PC-9 (cell line): ENCODE results near the gene OTULINL. TPM values are rescaled to one million over a fixed set of nuclear protein-coding genes. Genes with fewer than 3 reads are reported as not detected.

Experiments used
- BruUV-seq: library from RNA; stranded (reverse); fragments of 400-500 nt; replicated peaks from 2 replicates; lab custom pipeline; 2021; lab: Mats Ljungman, UMichigan
- CTCF ChIA-PET: fragments of 300-600 bp; sonication (Branson Sonifier 250); formaldehyde crosslinking; loops from one replicate; lab custom pipeline; 2022; ENCODE audit warnings: antibody characterized with exemption; lab: Charles Lee
- POLR2A ChIA-PET: fragments of 300-600 bp; sonication (Branson Sonifier 250); formaldehyde crosslinking; loops from one replicate; lab custom pipeline; 2022; ENCODE audit warnings: antibody characterized with exemption; ENCODE audit not compliant: unreplicated experiment; lab: Charles Lee
- DNase-seq, 2 experiments: peaks; one replicate each; pipeline versions ENCODE4 v3.0.0 to v3.0.0-alpha.2; 2015 to 2022; ENCODE audit warnings: mixed read lengths in 1 of 2
- H2AFZ ChIP-seq: fragments of 200-600 bp; sonication (generic); 2 replicates; pipeline ENCODE4 v1.8.1; 2017; ENCODE audit warnings: antibody characterized with exemption
- H3F3A ChIP-seq: fragments of 200-600 bp; sonication (generic); 2 replicates; pipeline ENCODE4 v1.8.1; 2017; ENCODE audit warnings: antibody characterized with exemption, mild to moderate bottlenecking, low read depth; ENCODE audit not compliant: insufficient read depth
- H3K27ac ChIP-seq: fragments of 200-600 bp; sonication (generic); 2 replicates; pipeline ENCODE4 v1.6.1; 2016; ENCODE audit warnings: mixed run types
- H3K27me3 ChIP-seq: fragments of 200-600 bp; sonication (generic); 2 replicates; pipeline ENCODE4 v1.6.1; 2016; ENCODE audit warnings: low read depth, mixed run types; ENCODE audit not compliant: insufficient read depth
- H3K36me3 ChIP-seq: fragments of 200-600 bp; sonication (generic); 2 replicates; pipeline ENCODE4 v1.6.1; 2016; ENCODE audit warnings: low read depth, mixed run types
- H3K4me1 ChIP-seq: fragments of 200-600 bp; sonication (generic); replicated peaks from 2 replicates; pipeline ENCODE4 v1.6.1; 2016; ENCODE audit warnings: mixed run types; ENCODE audit not compliant: insufficient read depth
- H3K4me2 ChIP-seq: fragments of 200-600 bp; sonication (generic); 2 replicates; pipeline ENCODE4 v1.6.1; 2017; ENCODE audit warnings: mixed run types
- H3K4me3 ChIP-seq: fragments of 200-600 bp; sonication (generic); 2 replicates; pipeline ENCODE4 v1.6.1; 2016; ENCODE audit warnings: mixed run types
- H3K79me2 ChIP-seq: fragments of 200-600 bp; sonication (generic); 2 replicates; pipeline ENCODE4 v1.6.1; 2017; ENCODE audit warnings: low read depth, mixed run types
- H3K9me2 ChIP-seq: fragments of 200-600 bp; sonication (generic); 2 replicates; pipeline ENCODE4 v1.8.1; 2017; ENCODE audit warnings: mild to moderate bottlenecking; ENCODE audit not compliant: insufficient read depth
- H3K9me3 ChIP-seq: fragments of 200-600 bp; sonication (generic); 2 replicates; pipeline ENCODE4 v1.8.1; 2016; ENCODE audit warnings: low read depth; ENCODE audit not compliant: insufficient read depth
- H4K20me1 ChIP-seq: fragments of 200-600 bp; sonication (generic); 2 replicates; pipeline ENCODE4 v1.8.1; 2017; ENCODE audit not compliant: insufficient read depth
- EZH2 ChIP-seq: fragments of 200-600 bp; sonication (generic); IDR thresholded peaks from 2 replicates; pipeline ENCODE4 v1.8.0; 2017; ENCODE audit warnings: antibody characterized with exemption, low read depth
- intact Hi-C: fragments of 100-400 bp; cut with micrococcal nuclease; formaldehyde crosslinking; loops from one replicate; pipeline ENCODE4 v1.10.0; 2022; ENCODE audit not compliant: unreplicated experiment
- total RNA-seq: library from RNA; stranded (reverse); gene quantifications from 2 replicates; pipeline ENCODE4 v1.2.3, GENCODE V29; 2021
- TF ChIP-seq, protein P1 (sequence below): fragments of 200-600 bp; sonication (generic); conservative IDR thresholded peaks from 2 replicates; pipeline ENCODE4 v1.6.1; 2017; ENCODE audit warnings: mixed run types, antibody characterized with exemption, mild to moderate bottlenecking, moderate library complexity

Gene OTULINL
- total RNA-seq, 1 experiment from 2014 or later = 4.1 TPM

DNA sequence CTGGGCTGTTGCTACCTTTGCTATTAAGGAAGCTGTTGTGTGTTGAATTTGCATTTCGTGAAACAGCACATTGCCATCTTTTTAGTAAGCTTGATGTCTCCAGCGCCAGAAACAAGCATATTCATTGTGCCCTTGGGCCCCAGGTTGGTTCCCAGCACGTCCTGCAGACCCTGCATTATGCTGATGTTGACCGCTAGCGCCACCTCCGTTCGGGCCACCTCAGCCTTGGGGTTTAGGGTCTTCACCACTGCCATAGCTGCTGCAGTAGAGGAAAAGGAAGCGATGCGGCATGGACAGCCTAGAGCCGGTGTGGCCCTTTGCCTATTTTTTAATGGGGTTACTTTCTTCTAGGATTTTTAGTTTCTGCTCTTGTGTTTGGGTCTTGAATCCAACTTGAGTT, 59.2 kb downstream of the OTULINL start:
- Histone ChIP-seq H3K27me3 (peaks cover 27% of the 10 kb centered on the region), H4K20me1 (no peaks in the 10 kb centered on the region), H3K9me3 (no peaks in the 10 kb centered on the region; the same call in 1 of the 2 replicates), H3K4me1 (no peaks in the 10 kb centered on the region), H3K79me2 (no peaks in the 10 kb centered on the region), H2AFZ (no peak overlapping the region), H3K4me3 (no peak overlapping the region), H3K4me2 (no peak overlapping the region), H3K9me2 (no peaks in the 10 kb centered on the region), H3F3A (no peaks in the 10 kb centered on the region), H3K27ac (no peak overlapping the region), H3K36me3 (no peaks in the 10 kb centered on the region)
- CTCF ChIA-PET = interaction anchor here (0.7 kb wide), 1 partner anchor 1184 kb away, joined by 4 read pairs; no protein-coding TSS in a partner anchor
- no TSS peak for BruUV-seq
- intact Hi-C loops = no loop called here
- DNase-seq = no peak
- POLR2A ChIA-PET = no interaction called here
- TF ChIP-seq EZH2 = no peak
- TF ChIP-seq, protein P1, sequence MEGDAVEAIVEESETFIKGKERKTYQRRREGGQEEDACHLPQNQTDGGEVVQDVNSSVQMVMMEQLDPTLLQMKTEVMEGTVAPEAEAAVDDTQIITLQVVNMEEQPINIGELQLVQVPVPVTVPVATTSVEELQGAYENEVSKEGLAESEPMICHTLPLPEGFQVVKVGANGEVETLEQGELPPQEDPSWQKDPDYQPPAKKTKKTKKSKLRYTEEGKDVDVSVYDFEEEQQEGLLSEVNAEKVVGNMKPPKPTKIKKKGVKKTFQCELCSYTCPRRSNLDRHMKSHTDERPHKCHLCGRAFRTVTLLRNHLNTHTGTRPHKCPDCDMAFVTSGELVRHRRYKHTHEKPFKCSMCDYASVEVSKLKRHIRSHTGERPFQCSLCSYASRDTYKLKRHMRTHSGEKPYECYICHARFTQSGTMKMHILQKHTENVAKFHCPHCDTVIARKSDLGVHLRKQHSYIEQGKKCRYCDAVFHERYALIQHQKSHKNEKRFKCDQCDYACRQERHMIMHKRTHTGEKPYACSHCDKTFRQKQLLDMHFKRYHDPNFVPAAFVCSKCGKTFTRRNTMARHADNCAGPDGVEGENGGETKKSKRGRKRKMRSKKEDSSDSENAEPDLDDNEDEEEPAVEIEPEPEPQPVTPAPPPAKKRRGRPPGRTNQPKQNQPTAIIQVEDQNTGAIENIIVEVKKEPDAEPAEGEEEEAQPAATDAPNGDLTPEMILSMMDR = no peak

GRCh38 chr5:14644623-14645237, 63.1 kb downstream of the OTULINL start:
- POLR2A ChIA-PET = no interaction called here
- Histone ChIP-seq H3K27ac (no peak overlapping the region), H3K36me3 (no peaks in the 10 kb centered on the region), H3F3A (no peaks in the 10 kb centered on the region), H3K4me2 (no peak overlapping the region), H2AFZ (no peak overlapping the region), H4K20me1 (no peaks in the 10 kb centered on the region), H3K9me2 (no peaks in the 10 kb centered on the region), H3K79me2 (no peaks in the 10 kb centered on the region), H3K9me3 (no peaks in the 10 kb centered on the region; the same call in 1 of the 2 replicates), H3K4me1 (no peaks in the 10 kb centered on the region), H3K4me3 (no peak overlapping the region), H3K27me3 (peaks cover 3% of the 10 kb centered on the region)
- BruUV-seq = no TSS peak
- DNase-seq = no peak
- CTCF ChIA-PET = interaction anchor here (0.6 kb wide), 1 partner anchor 100 kb away, joined by 3 read pairs; no protein-coding TSS in a partner anchor
- no peak for TF ChIP-seq EZH2
- TF ChIP-seq, protein P1 = no peak
- intact Hi-C loops = no loop called here

GRCh38 chr5:14650052-14650451, 68.5 kb downstream of the OTULINL start:
- Histone ChIP-seq H3K27me3 (0 out of 2 replicates have a peak, but pooled peaks cover 14% of the 10 kb centered on the region), H3K36me3 (no peaks in the 10 kb centered on the region), H3K79me2 (no peaks in the 10 kb centered on the region), H3K4me3 (no peak overlapping the region), H4K20me1 (no peaks in the 10 kb centered on the region), H3K9me2 (no peaks in the 10 kb centered on the region), H3K4me2 (no peak overlapping the region), H2AFZ (no peak overlapping the region), H3F3A (no peaks in the 10 kb centered on the region), H3K4me1 (no peaks in the 10 kb centered on the region), H3K9me3 (no peaks in the 10 kb centered on the region), H3K27ac (no peak overlapping the region)
- intact Hi-C loops = no loop called here
- TF ChIP-seq, protein P1 = no peak
- TF ChIP-seq EZH2 = no peak
- ChIA-PET POLR2A (interaction anchor here (0.6 kb wide), 1 partner anchor 1294 kb away, joined by 14 read pairs; no protein-coding TSS in a partner anchor), CTCF (interaction anchor here (0.6 kb wide), 2 partner anchors 75 to 648 kb away, joined by 3 to 4 read pairs; no protein-coding TSS in a partner anchor)
- DNase-seq = no peak
- no TSS peak for BruUV-seq
